HL-60 (cell line): ENCODE measurements around the gene LOC101059915.
"Not testable (repeated sequence)": the region's sequence is repeated elsewhere in the genome, so short reads cannot be mapped to it uniquely, and the experiment has no call there.

Source experiments
- CTCF ChIP-seq: IDR thresholded peaks from one replicate; pipeline ENCODE4 v1.5.1; 2011; ENCODE audit warnings: low read length, control low read depth, inconsistent platforms; ENCODE audit not compliant: insufficient read depth
- POLR2AphosphoS5 ChIP-seq: IDR thresholded peaks from 2 replicates; pipeline ENCODE4 v1.6.1; 2012; ENCODE audit warnings: low read depth

DNA sequence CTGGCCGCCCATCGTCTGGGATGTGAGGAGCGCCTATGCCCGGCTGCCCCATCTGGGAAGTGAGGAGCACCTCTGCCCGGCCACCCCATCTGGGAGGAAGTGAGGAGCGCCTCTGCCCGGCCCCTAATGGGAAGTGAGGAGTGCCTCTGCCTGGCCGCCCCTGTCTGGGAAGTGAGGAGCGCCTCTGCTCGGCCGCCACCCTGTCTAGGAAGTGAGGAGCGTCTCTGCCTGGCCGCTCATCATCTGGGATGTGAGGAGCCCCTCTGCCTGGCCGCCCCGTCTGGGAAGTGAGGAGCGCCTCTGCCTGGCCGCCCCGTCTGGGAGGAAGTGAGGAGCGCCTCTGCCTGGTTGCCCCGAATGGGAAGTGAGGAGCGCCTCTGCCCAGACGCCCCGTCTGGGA is 8.3 kb downstream of the LOC101059915 start:
- not testable (repeated sequence) for TF ChIP-seq POLR2AphosphoS5, CTCF
